SK-N-SH (cell line): ENCODE measurements around the gene U2AF1L4. TPM values are rescaled to one million over a fixed set of nuclear protein-coding genes. Genes with fewer than 3 reads are reported as not detected.
A peak's percentile ranks its signal among the peaks of the same experiment; 100 is the strongest.

ENCODE experiments used
- CTCF ChIA-PET: fragments of 300-600, 350-600 bp; formaldehyde crosslinking; extraction: SDS; loops from one replicate; lab custom pipeline; 2021; lab: Yijun Ruan, JAX
- POLR2A ChIA-PET: fragments of 350-600 bp; sonication (Branson Sonifier 250); formaldehyde crosslinking; extraction: SDS; loops from one replicate; lab custom pipeline; 2020; ENCODE audit warnings: antibody characterized with exemption, inconsistent platforms; lab: Yijun Ruan, JAX
- DNase-seq: peaks from one replicate; pipeline ENCODE4 v3.0.0; 2012
- H2AFZ ChIP-seq: fragments of 200-600 bp; sonication (generic); 2 replicates; pipeline ENCODE4 v1.8.1; 2016; ENCODE audit warnings: antibody characterized with exemption, mild to moderate bottlenecking, low read depth
- H3F3A ChIP-seq: fragments of 200-600 bp; sonication (generic); replicated peaks from 2 replicates; pipeline ENCODE3; 2016; ENCODE audit warnings: antibody characterized with exemption, mild to moderate bottlenecking; ENCODE audit not compliant: insufficient read depth
- H3K27ac ChIP-seq, 2 experiments: fragments of 200-500 bp in 1 of 2; fragments of 200-600 bp in 1 of 2; sonication (Bioruptor generic) in 1 of 2; sonication (generic), shearing (Covaris generic) in 1 of 2; 2 replicates each; pipeline versions ENCODE4 v1.5.1 to v1.6.1; 2014 to 2016; ENCODE audit warnings: low read depth in 2 of 2, inconsistent platforms in 1 of 2, low read length in 1 of 2, mild to moderate bottlenecking in 1 of 2, mixed read lengths in 1 of 2
- H3K27me3 ChIP-seq: fragments of 200-600 bp; sonication (generic), shearing (Covaris generic); 2 replicates; pipeline ENCODE4 v1.6.1; 2016; ENCODE audit warnings: mixed run types; ENCODE audit not compliant: insufficient read depth
- H3K36me3 ChIP-seq, 2 experiments: fragments of 200-500 bp in 1 of 2; fragments of 200-600 bp in 1 of 2; sonication (Bioruptor generic) in 1 of 2; sonication (generic) in 1 of 2; replicated peaks in 1 of 2; 2 replicates each; pipeline versions ENCODE3 to v1.5.1; 2014 to 2016; ENCODE audit warnings: low read length in 1 of 2, mild to moderate bottlenecking in 1 of 2; ENCODE audit not compliant: insufficient read depth in 2 of 2, control insufficient read depth in 1 of 2
- H3K4me1 ChIP-seq, 2 experiments: fragments of 200-500 bp in 1 of 2; fragments of 200-600 bp in 1 of 2; sonication (Bioruptor generic) in 1 of 2; sonication (generic), shearing (Covaris generic) in 1 of 2; 2 replicates each; pipeline versions ENCODE4 v1.5.1 to v1.6.1; 2014 to 2016; ENCODE audit warnings: low read depth in 1 of 2, low read length in 1 of 2, mixed run types in 1 of 2; ENCODE audit not compliant: insufficient read depth in 2 of 2, control insufficient read depth in 1 of 2
- H3K4me2 ChIP-seq: fragments of 200-600 bp; sonication (generic), shearing (Covaris generic); 2 replicates; pipeline ENCODE4 v1.6.1; 2017; ENCODE audit warnings: mixed run types
- H3K4me3 ChIP-seq, 2 experiments: fragments of 200-500 bp in 1 of 2; fragments of 200-600 bp in 1 of 2; sonication (Bioruptor generic) in 1 of 2; sonication (generic), shearing (Covaris generic) in 1 of 2; 2 replicates each; pipeline versions ENCODE4 v1.5.1 to v1.8.1; 2014 to 2016; ENCODE audit warnings: low read depth in 2 of 2, inconsistent platforms in 1 of 2, low read length in 1 of 2, mild to moderate bottlenecking in 1 of 2, mixed read lengths in 1 of 2, moderate library complexity in 1 of 2
- H3K79me2 ChIP-seq: fragments of 200-600 bp; sonication (generic); 2 replicates; pipeline ENCODE4 v1.8.1; 2017; ENCODE audit warnings: mild to moderate bottlenecking; ENCODE audit not compliant: insufficient read depth
- H3K9ac ChIP-seq: fragments of 200-600 bp; sonication (generic); 2 replicates; pipeline ENCODE4 v1.6.1; 2017; ENCODE audit warnings: mixed run types
- H3K9me2 ChIP-seq: fragments of 200-600 bp; sonication (generic); 2 replicates; pipeline ENCODE4 v1.6.1; 2017; ENCODE audit warnings: mixed run types
- H3K9me3 ChIP-seq: fragments of 200-600 bp; sonication (generic); 2 replicates; pipeline ENCODE4 v1.6.1; 2017; ENCODE audit warnings: mixed run types, mild to moderate bottlenecking, moderate library complexity
- H4K20me1 ChIP-seq: fragments of 200-600 bp; sonication (generic); 2 replicates; pipeline ENCODE4 v1.6.1; 2017; ENCODE audit warnings: mild to moderate bottlenecking, mixed run types; ENCODE audit not compliant: insufficient read depth
- CHD2 ChIP-seq: fragments of 150-350 bp; IDR thresholded peaks from 2 replicates; pipeline ENCODE4 v1.6.1; 2018; ENCODE audit warnings: low read length; ENCODE audit not compliant: partially characterized antibody
- CTCF ChIP-seq: fragments of 200-600 bp; sonication (generic); IDR thresholded peaks from 2 replicates; pipeline ENCODE4 v1.6.1; 2017; ENCODE audit warnings: antibody characterized with exemption, mild to moderate bottlenecking, moderate library complexity
- ELF1 ChIP-seq: IDR thresholded peaks from 2 replicates; pipeline ENCODE4 v1.4.0; 2012
- EP300 ChIP-seq, 2 experiments: IDR thresholded peaks; 2 replicates each; pipeline versions ENCODE4 v1.4.0 to v1.6.1; 2012; ENCODE audit warnings: borderline replicate concordance in 1 of 2, low read depth in 1 of 2, low read length in 1 of 2
- FOXJ3 ChIP-seq: sonication (generic); formaldehyde crosslinking; IDR thresholded peaks from 2 replicates; pipeline ENCODE4 v1.5.1; 2020; ENCODE audit warnings: mild to moderate bottlenecking, missing genetic modification reagents
- FOXM1 ChIP-seq: IDR thresholded peaks from 2 replicates; pipeline ENCODE4 v1.4.0; 2012; ENCODE audit warnings: low read depth, mild to moderate bottlenecking
- GABPA ChIP-seq: IDR thresholded peaks from 2 replicates; pipeline ENCODE4 v1.4.0; 2012; ENCODE audit warnings: low read depth, mild to moderate bottlenecking
- GATA2 ChIP-seq: sonication (generic); formaldehyde crosslinking; IDR thresholded peaks from 2 replicates; pipeline ENCODE4 v1.5.0; 2020; ENCODE audit warnings: mild to moderate bottlenecking, missing genetic modification reagents
- IRF3 ChIP-seq: fragments of 150-350 bp; IDR thresholded peaks from 2 replicates; pipeline ENCODE4 v1.6.1; 2016; ENCODE audit warnings: mild to moderate bottlenecking, low read depth, low read length
- MEF2A ChIP-seq: IDR thresholded peaks from 2 replicates; pipeline ENCODE4 v1.4.0; 2012; ENCODE audit warnings: low read depth, borderline replicate concordance
- NRF1 ChIP-seq: IDR thresholded peaks from 2 replicates; pipeline ENCODE4 v1.6.1; 2012; ENCODE audit warnings: low read depth, mild to moderate bottlenecking, low read length
- PBX3 ChIP-seq: IDR thresholded peaks from 2 replicates; pipeline ENCODE4; 2012
- RAD21 ChIP-seq: IDR thresholded peaks from 2 replicates; pipeline ENCODE4 v1.6.1; 2012; ENCODE audit warnings: mild to moderate bottlenecking, low read length
- RFX5 ChIP-seq: IDR thresholded peaks from 2 replicates; pipeline ENCODE4 v1.6.1; 2012; ENCODE audit warnings: mild to moderate bottlenecking, improper control_type of control experiment, low read length
- RXRA ChIP-seq: IDR thresholded peaks from 2 replicates; pipeline ENCODE4 v1.4.0; 2012; ENCODE audit warnings: low read depth, mild to moderate bottlenecking, borderline replicate concordance
- SIN3A ChIP-seq: IDR thresholded peaks from 2 replicates; pipeline ENCODE4 v1.6.1; 2012; ENCODE audit warnings: low read depth, mild to moderate bottlenecking, low read length, moderate library complexity, borderline replicate concordance
- SMC3 ChIP-seq: IDR thresholded peaks from 2 replicates; pipeline ENCODE4 v1.6.1; 2012; ENCODE audit warnings: low read depth, low read length, improper control_type of control experiment
- TCF12 ChIP-seq: IDR thresholded peaks from 2 replicates; pipeline ENCODE4 v1.4.0; 2012
- YY1 ChIP-seq: IDR thresholded peaks from 2 replicates; pipeline ENCODE4 v1.4.0; 2012; ENCODE audit warnings: low read depth, mild to moderate bottlenecking
- WGBS: methylation state at CpG from one replicate; pipeline ENCODE4 v1.1.6; 2017; ENCODE audit warnings: low lambda C conversion rate; 5-methylcytosine and 5-hydroxymethylcytosine counted together
- polyA plus RNA-seq, 3 experiments: library from polyadenylated mRNA; depleted of rRNA; stranded (reverse); fragments of >200 nt; gene quantifications; 2 replicates each; pipeline ENCODE4 v1.2.3, GENCODE V29; 2012

The U2AF1L4 gene
- polyA plus RNA-seq, 1 of the 3 experiments (the other 2 are of a cell fraction): 25.9 TPM

- Histone ChIP-seq H3K4me1 (peaks cover 4 to 20% of the 10 kb centered on the region in 2 experiments; a peak in 2 of 4 replicates), H3K4me2 (peak overlapping the region; percentile 97), H4K20me1 (no peaks in the 10 kb centered on the region), H3K9me2 (no peaks in the 10 kb centered on the region), H3K79me2 (peaks cover 6% of the 10 kb centered on the region), H3K9ac (peak overlapping the region; percentile 49; the same call in 1 of the 2 replicates), H3F3A (peaks cover 12% of the 10 kb centered on the region), H3K9me3 (no peaks in the 10 kb centered on the region), H3K27ac (peak overlapping the region; percentile 63 to 90; a peak in 3 of 4 replicates), H3K4me3 (peak overlapping the region; percentile 63 to 88), H3K27me3 (no peaks in the 10 kb centered on the region), H3K36me3 (peaks cover 6 to 29% of the 10 kb centered on the region in 2 experiments), H2AFZ (peak overlapping the region; percentile 95; the same call in 1 of the 2 replicates)
- WGBS: 19% methylated on average over 11 of the region's 12 CpGs
- no peak for TF ChIP-seq NRF1
- TF ChIP-seq RXRA: no peak
- no peak for TF ChIP-seq IRF3
- no peak for TF ChIP-seq MEF2A
- TF ChIP-seq TCF12: no peak
- POLR2A ChIA-PET: interaction anchor here (1.2 to 2.0 kb wide), 7 partner anchors 11 to 93 kb away, joined by 3 to 10 read pairs (median 4); partner anchors contain the start of genes COX6B1 and HSPB6
- CTCF ChIA-PET: interaction anchor here (0.6 to 1.6 kb wide), 6 partner anchors 19 to 697 kb away, joined by 3 to 7 read pairs (median 4); partner anchors contain the start of gene COX6B1
- no peak for DNase-seq
Measured at GRCh38 chr19:35741203-35741515, 4.1 kb downstream of the U2AF1L4 start.

GRCh38 chr19:35740423-35741202 lies 4.6 kb downstream of the U2AF1L4 start:
- H3K36me3 ChIP-seq: peaks cover 6 to 30% of the 10 kb centered on the region in 2 experiments
- ChIA-PET CTCF (interaction anchor here (0.5 to 1.6 kb wide), 10 partner anchors 13 to 832 kb away, joined by 3 to 7 read pairs (median 3); partner anchors contain the start of gene COX6B1), POLR2A (interaction anchor here (0.7 to 2.0 kb wide), 10 partner anchors 10 to 128 kb away, joined by 3 to 10 read pairs (median 4); partner anchors contain the start of genes COX6B1 and HSPB6)
- no peaks in the 10 kb centered on the region for H3K9me3 ChIP-seq
- peaks cover 12% of the 10 kb centered on the region for H3F3A ChIP-seq
- WGBS: 1% methylated on average over 42 of the region's 63 CpGs
- H2AFZ ChIP-seq: peak overlapping the region; percentile 95
- peaks cover under 1% of the 10 kb centered on the region; the same call in 1 of the 2 replicates for H3K79me2 ChIP-seq
- H3K9ac ChIP-seq: peak overlapping the region; percentile 67; the same call in 1 of the 2 replicates
- peak overlapping the region; percentile 63 to 90; a peak in 3 of 4 replicates for H3K27ac ChIP-seq
- peaks cover 4 to 18% of the 10 kb centered on the region in 2 experiments; a peak in 2 of 4 replicates for H3K4me1 ChIP-seq
- no peaks in the 10 kb centered on the region for H3K9me2 ChIP-seq
- H3K4me2 ChIP-seq: peak overlapping the region; percentile 97
- peak overlapping the region; percentile 63 to 88 for H3K4me3 ChIP-seq
- no peaks in the 10 kb centered on the region for H3K27me3 ChIP-seq
- H4K20me1 ChIP-seq: no peaks in the 10 kb centered on the region
- DNase-seq: peak; percentile 99
- TF ChIP-seq RAD21: no peak
- peak; percentile 55; the same call in 1 of the 2 replicates for TF ChIP-seq ELF1
- TF ChIP-seq EP300 (IDR thresholded peaks at IDR 0.05; ENCODE audit: borderline replicate concordance in 1 of 2, low read depth in 1 of 2, low read length in 1 of 2): 0 out of 4 replicates have a peak, but pooled peaks of 1 of the 2 experiments have one; percentile 3
- TF ChIP-seq CTCF: peak; percentile 31; the same call in 1 of the 2 replicates
- TF ChIP-seq SIN3A: peak; percentile 70; the same call in 1 of the 2 replicates
- no peak for TF ChIP-seq SMC3
- 0 out of 2 replicates have a peak, but pooled peaks have one; percentile 11 for TF ChIP-seq YY1
- TF ChIP-seq RFX5: peak; percentile 84
- TF ChIP-seq GABPA: no peak; the same call in none of the 2 replicates
- TF ChIP-seq FOXM1: no peak
- TF ChIP-seq RXRA: no peak
- no peak for TF ChIP-seq CHD2
- TF ChIP-seq IRF3: peak; percentile 7; the same call in 1 of the 2 replicates
- TF ChIP-seq FOXJ3 (CRISPR knock-in tag): 0 out of 2 replicates have a peak, but pooled peaks have one; percentile 41
- TF ChIP-seq NRF1: peak; percentile 77
- no peak for TF ChIP-seq MEF2A
- peak; percentile 82 for TF ChIP-seq PBX3
- TF ChIP-seq GATA2 (CRISPR knock-in tag): no peak
- no peak for TF ChIP-seq TCF12
